SK-N-SH (cell line): ENCODE results near the gene P2RX1. TPM values are rescaled to one million over a fixed set of nuclear protein-coding genes. Genes with fewer than 3 reads are reported as not detected.

Experiments
- CTCF ChIA-PET: fragments of 300-600, 350-600 bp; formaldehyde crosslinking; extraction: SDS; loops from one replicate; lab custom pipeline; 2021; lab: Yijun Ruan, JAX
- POLR2A ChIA-PET: fragments of 350-600 bp; sonication (Branson Sonifier 250); formaldehyde crosslinking; extraction: SDS; loops from one replicate; lab custom pipeline; 2020; ENCODE audit warnings: antibody characterized with exemption, inconsistent platforms; lab: Yijun Ruan, JAX
- DNase-seq: peaks from one replicate; pipeline ENCODE4 v3.0.0; 2012
- H2AFZ ChIP-seq: fragments of 200-600 bp; sonication (generic); 2 replicates; pipeline ENCODE4 v1.8.1; 2016; ENCODE audit warnings: antibody characterized with exemption, mild to moderate bottlenecking, low read depth
- H3F3A ChIP-seq: fragments of 200-600 bp; sonication (generic); replicated peaks from 2 replicates; pipeline ENCODE3; 2016; ENCODE audit warnings: antibody characterized with exemption, mild to moderate bottlenecking; ENCODE audit not compliant: insufficient read depth
- H3K27ac ChIP-seq, 2 experiments: fragments of 200-500 bp in 1 of 2; fragments of 200-600 bp in 1 of 2; sonication (Bioruptor generic) in 1 of 2; sonication (generic), shearing (Covaris generic) in 1 of 2; 2 replicates each; pipeline versions ENCODE4 v1.5.1 to v1.6.1; 2014 to 2016; ENCODE audit warnings: low read depth in 2 of 2, inconsistent platforms in 1 of 2, low read length in 1 of 2, mild to moderate bottlenecking in 1 of 2, mixed read lengths in 1 of 2
- H3K27me3 ChIP-seq: fragments of 200-600 bp; sonication (generic), shearing (Covaris generic); 2 replicates; pipeline ENCODE4 v1.6.1; 2016; ENCODE audit warnings: mixed run types; ENCODE audit not compliant: insufficient read depth
- H3K36me3 ChIP-seq, 2 experiments: fragments of 200-500 bp in 1 of 2; fragments of 200-600 bp in 1 of 2; sonication (Bioruptor generic) in 1 of 2; sonication (generic) in 1 of 2; replicated peaks in 1 of 2; 2 replicates each; pipeline versions ENCODE3 to v1.5.1; 2014 to 2016; ENCODE audit warnings: low read length in 1 of 2, mild to moderate bottlenecking in 1 of 2; ENCODE audit not compliant: insufficient read depth in 2 of 2, control insufficient read depth in 1 of 2
- H3K4me1 ChIP-seq, 2 experiments: fragments of 200-500 bp in 1 of 2; fragments of 200-600 bp in 1 of 2; sonication (Bioruptor generic) in 1 of 2; sonication (generic), shearing (Covaris generic) in 1 of 2; 2 replicates each; pipeline versions ENCODE4 v1.5.1 to v1.6.1; 2014 to 2016; ENCODE audit warnings: low read depth in 1 of 2, low read length in 1 of 2, mixed run types in 1 of 2; ENCODE audit not compliant: insufficient read depth in 2 of 2, control insufficient read depth in 1 of 2
- H3K4me2 ChIP-seq: fragments of 200-600 bp; sonication (generic), shearing (Covaris generic); 2 replicates; pipeline ENCODE4 v1.6.1; 2017; ENCODE audit warnings: mixed run types
- H3K4me3 ChIP-seq, 2 experiments: fragments of 200-500 bp in 1 of 2; fragments of 200-600 bp in 1 of 2; sonication (Bioruptor generic) in 1 of 2; sonication (generic), shearing (Covaris generic) in 1 of 2; 2 replicates each; pipeline versions ENCODE4 v1.5.1 to v1.8.1; 2014 to 2016; ENCODE audit warnings: low read depth in 2 of 2, inconsistent platforms in 1 of 2, low read length in 1 of 2, mild to moderate bottlenecking in 1 of 2, mixed read lengths in 1 of 2, moderate library complexity in 1 of 2
- H3K79me2 ChIP-seq: fragments of 200-600 bp; sonication (generic); 2 replicates; pipeline ENCODE4 v1.8.1; 2017; ENCODE audit warnings: mild to moderate bottlenecking; ENCODE audit not compliant: insufficient read depth
- H3K9ac ChIP-seq: fragments of 200-600 bp; sonication (generic); 2 replicates; pipeline ENCODE4 v1.6.1; 2017; ENCODE audit warnings: mixed run types
- H3K9me2 ChIP-seq: fragments of 200-600 bp; sonication (generic); 2 replicates; pipeline ENCODE4 v1.6.1; 2017; ENCODE audit warnings: mixed run types
- H3K9me3 ChIP-seq: fragments of 200-600 bp; sonication (generic); 2 replicates; pipeline ENCODE4 v1.6.1; 2017; ENCODE audit warnings: mixed run types, mild to moderate bottlenecking, moderate library complexity
- H4K20me1 ChIP-seq: fragments of 200-600 bp; sonication (generic); 2 replicates; pipeline ENCODE4 v1.6.1; 2017; ENCODE audit warnings: mild to moderate bottlenecking, mixed run types; ENCODE audit not compliant: insufficient read depth
- CTCF ChIP-seq: fragments of 200-600 bp; sonication (generic); IDR thresholded peaks from 2 replicates; pipeline ENCODE4 v1.6.1; 2017; ENCODE audit warnings: antibody characterized with exemption, mild to moderate bottlenecking, moderate library complexity
- ELF1 ChIP-seq: IDR thresholded peaks from 2 replicates; pipeline ENCODE4 v1.4.0; 2012
- FOXM1 ChIP-seq: IDR thresholded peaks from 2 replicates; pipeline ENCODE4 v1.4.0; 2012; ENCODE audit warnings: low read depth, mild to moderate bottlenecking
- GABPA ChIP-seq: IDR thresholded peaks from 2 replicates; pipeline ENCODE4 v1.4.0; 2012; ENCODE audit warnings: low read depth, mild to moderate bottlenecking
- IRF3 ChIP-seq: fragments of 150-350 bp; IDR thresholded peaks from 2 replicates; pipeline ENCODE4 v1.6.1; 2016; ENCODE audit warnings: mild to moderate bottlenecking, low read depth, low read length
- JUND ChIP-seq: IDR thresholded peaks from 2 replicates; pipeline ENCODE4 v1.4.0; 2012
- MAX ChIP-seq: IDR thresholded peaks from 2 replicates; pipeline ENCODE4 v1.4.0; 2012; ENCODE audit warnings: low read depth
- NFIC ChIP-seq: IDR thresholded peaks from 2 replicates; pipeline ENCODE4 v1.4.0; 2012; ENCODE audit warnings: borderline replicate concordance
- NRF1 ChIP-seq: IDR thresholded peaks from 2 replicates; pipeline ENCODE4 v1.6.1; 2012; ENCODE audit warnings: low read depth, mild to moderate bottlenecking, low read length
- RCOR1 ChIP-seq: fragments of 150-350 bp; IDR thresholded peaks from 2 replicates; pipeline ENCODE4 v1.6.1; 2017; ENCODE audit warnings: antibody characterized with exemption, low read length
- REST ChIP-seq: IDR thresholded peaks from 2 replicates; pipeline ENCODE4 v1.6.1; 2012; ENCODE audit warnings: mild to moderate bottlenecking, low read depth, low read length, moderate library complexity
- RXRA ChIP-seq: IDR thresholded peaks from 2 replicates; pipeline ENCODE4 v1.4.0; 2012; ENCODE audit warnings: low read depth, mild to moderate bottlenecking, borderline replicate concordance
- SMC3 ChIP-seq: IDR thresholded peaks from 2 replicates; pipeline ENCODE4 v1.6.1; 2012; ENCODE audit warnings: low read depth, low read length, improper control_type of control experiment
- USF1 ChIP-seq: IDR thresholded peaks from 2 replicates; pipeline ENCODE4 v1.4.0; 2012; ENCODE audit warnings: low read depth, borderline replicate concordance
- WGBS: methylation state at CpG from one replicate; pipeline ENCODE4 v1.1.6; 2017; ENCODE audit warnings: low lambda C conversion rate; 5-methylcytosine and 5-hydroxymethylcytosine counted together
- polyA plus RNA-seq, 3 experiments: library from polyadenylated mRNA; depleted of rRNA; stranded (reverse); fragments of >200 nt; gene quantifications; 2 replicates each; pipeline ENCODE4 v1.2.3, GENCODE V29; 2012

Gene P2RX1
- polyA plus RNA-seq (2012; rRNA removed) = not detected in 2 replicates
- not detected in 2 replicates for polyA plus RNA-seq (2012; cell fraction: cytosol; rRNA removed)
- polyA plus RNA-seq (2012; cell fraction: nucleus; rRNA removed) = 0.04 TPM in 1 of 2 replicates, not detected in the other

GRCh38 chr17:3915995-3916696 is at the start of gene P2RX1:
Gene P2RX1, minus strand, starts transcription at chr17:3916465. Its CDS starts 240 bp downstream, at chr17:3916225.
- no peaks in the 10 kb centered on the region for H3K9me2 ChIP-seq
- no peaks in the 10 kb centered on the region for H3F3A ChIP-seq
- ChIA-PET CTCF (interaction anchor here (0.7 to 2.6 kb wide), 5 partner anchors 54 to 178 kb away, joined by 3 to 19 read pairs (median 5); no protein-coding TSS in a partner anchor), POLR2A (no interaction called here)
- no peaks in the 10 kb centered on the region for H3K79me2 ChIP-seq
- H3K9me3 ChIP-seq = no peaks in the 10 kb centered on the region
- 90% methylated on average over 20 of the region's 28 CpGs for WGBS
- H3K27me3 ChIP-seq = no peaks in the 10 kb centered on the region
- H2AFZ ChIP-seq = no peak within 1 kb of the TSS
- H3K4me2 ChIP-seq = no peak within 1 kb of the TSS
- TF ChIP-seq IRF3 = no peak
- no peak for TF ChIP-seq REST
- TF ChIP-seq NFIC = no peak
- TF ChIP-seq ELF1 = no peak
- TF ChIP-seq RXRA = no peak
- TF ChIP-seq RCOR1 = no peak
- no peak for TF ChIP-seq CTCF
- no peak for TF ChIP-seq MAX
- TF ChIP-seq NRF1 = no peak
- TF ChIP-seq SMC3 = no peak
- no peak for TF ChIP-seq FOXM1
- TF ChIP-seq USF1 = no peak
- TF ChIP-seq GABPA = no peak
- TF ChIP-seq JUND = no peak
- H3K4me1 ChIP-seq = peaks cover 0 to 18% of the 10 kb centered on the region in 2 experiments; a peak in 1 of 4 replicates
- H4K20me1 ChIP-seq = no peaks in the 10 kb centered on the region
- no peaks in the 10 kb centered on the region for H3K36me3 ChIP-seq
- no peak within 1 kb of the TSS for H3K27ac ChIP-seq
- no peak for DNase-seq
- H3K4me3 ChIP-seq = no peak within 1 kb of the TSS
- no peak within 1 kb of the TSS for H3K9ac ChIP-seq
